Activated T-helper 9 cell treated with anti-CD3 and anti-CD28 coated beads, Interleukin-2, amount 50 U/mL, for 16 hours (primary cell): ENCODE results near the gene ALG3.

Experiments used
- DNase-seq: peaks from one replicate; pipeline ENCODE4 v3.0.0-alpha.2; 2020; ENCODE audit warnings: low read depth

The ALG3 gene

GRCh38 chr3:184259878-184260723 lies 11.3 kb upstream of the ALG3 start:
- DNase-seq, result no peak

DNA sequence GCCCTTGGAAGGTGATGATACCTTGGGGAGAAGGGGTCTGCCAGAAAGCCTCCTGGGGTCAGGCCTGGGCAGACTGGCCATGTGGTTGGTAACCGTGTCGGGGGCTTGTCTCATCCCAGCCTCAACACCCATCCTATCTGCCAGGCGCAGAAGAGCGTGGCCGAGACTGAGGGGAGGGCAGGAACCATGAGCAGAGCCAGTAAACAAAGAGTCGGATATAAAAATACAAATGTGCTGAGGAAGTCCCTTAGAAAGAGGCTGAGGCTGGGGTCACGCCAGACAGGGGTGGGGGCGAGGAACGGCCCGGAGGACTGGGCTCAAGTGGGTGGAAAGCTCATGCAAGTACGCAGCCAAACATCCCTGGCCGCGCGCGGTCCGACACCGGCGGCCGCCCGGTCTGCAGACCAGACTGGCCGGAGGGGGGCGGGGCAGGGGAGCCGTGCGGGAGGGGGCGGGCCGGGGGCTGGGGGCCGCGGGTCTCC lies 10.7 kb upstream of the ALG3 start:
- DNase-seq, result no peak

DNA sequence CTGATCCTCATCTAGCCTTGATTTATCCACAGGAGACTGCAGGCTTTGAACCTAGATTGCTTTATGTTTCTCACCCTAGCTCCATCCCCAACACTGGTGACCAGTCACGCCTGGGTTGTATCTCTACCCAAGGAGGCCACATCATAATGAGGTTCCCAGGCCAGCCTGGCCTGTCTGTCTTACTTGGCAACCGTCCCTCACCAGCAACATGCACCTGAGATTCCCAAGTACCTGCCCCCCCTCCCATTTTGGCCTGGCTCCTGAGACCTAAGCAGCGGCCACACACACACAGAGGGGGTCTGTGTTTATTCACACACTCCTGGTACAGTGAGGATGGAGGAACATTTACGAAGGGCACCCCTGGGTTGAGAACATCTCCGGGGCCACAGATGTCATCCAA lies 10.2 kb upstream of the ALG3 start:
- no peak for DNase-seq

GRCh38 chr3:184257083-184257915 lies 8.5 kb upstream of the ALG3 start:
- DNase-seq, result no peak

- no peak for DNase-seq
These were observed 6.7 kb upstream of the ALG3 start for GRCh38 chr3:184255291-184256039.

DNA sequence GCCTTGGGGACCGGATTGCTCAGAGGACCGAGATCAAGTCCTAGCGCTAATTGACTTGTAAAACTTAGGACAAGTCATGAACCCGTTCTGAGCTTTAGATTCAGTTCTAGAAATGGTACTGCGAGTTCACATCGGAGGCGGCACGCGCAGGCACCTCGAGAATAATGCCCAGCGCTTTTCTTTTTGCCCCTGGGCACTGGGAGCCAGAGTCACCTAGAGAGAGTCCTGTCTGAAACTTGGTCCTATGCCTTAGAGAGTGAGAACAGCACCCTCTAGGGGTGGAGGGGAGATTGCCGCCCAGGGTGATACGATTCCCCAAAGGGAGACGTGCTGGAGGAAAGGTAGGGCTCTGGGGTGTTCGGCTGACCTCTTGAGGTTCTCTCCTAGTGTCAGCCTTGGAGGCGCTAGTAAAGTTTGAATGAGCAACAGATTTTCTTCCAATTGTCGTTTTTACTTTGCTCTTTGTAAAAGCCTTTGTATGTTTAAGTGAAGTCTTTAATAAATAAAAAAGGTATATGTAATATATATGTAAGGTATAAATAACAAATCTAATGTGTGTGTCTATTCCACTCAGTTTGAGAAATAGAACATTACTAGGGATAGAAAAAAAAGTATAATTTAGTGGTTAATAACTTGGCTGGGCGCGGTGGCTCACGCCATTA lies 1.5 kb upstream of the ALG3 start:
- peak; percentile 82 for DNase-seq

GRCh38 chr3:184249412-184250166 lies 827 bp upstream of the ALG3 start, which contains the start of gene EEF1AKMT4:
TSS of gene EEF1AKMT4 (plus strand) at chr3:184249672. CDS start at chr3:184249695, 23 bp downstream.
- peak; percentile 95 for DNase-seq

GRCh38 chr3:184242297-184242685 lies 6.5 kb downstream of the ALG3 start:
- no peak for DNase-seq

GRCh38 chr3:184241447-184242296 lies 7.1 kb downstream of the ALG3 start:
- DNase-seq, result no peak

GRCh38 chr3:184241141-184241446 lies 7.7 kb downstream of the ALG3 start:
- no peak for DNase-seq

- no peak for DNase-seq
These were observed 8.2 kb downstream of the ALG3 start for GRCh38 chr3:184240384-184241140.

GRCh38 chr3:184239708-184240107 lies 9.1 kb downstream of the ALG3 start:
- no peak for DNase-seq

- DNase-seq, result no peak
These were observed 9.5 kb downstream of the ALG3 start for GRCh38 chr3:184239221-184239620.

GRCh38 chr3:184238246-184238818 lies 10.4 kb downstream of the ALG3 start:
- no peak for DNase-seq

DNA sequence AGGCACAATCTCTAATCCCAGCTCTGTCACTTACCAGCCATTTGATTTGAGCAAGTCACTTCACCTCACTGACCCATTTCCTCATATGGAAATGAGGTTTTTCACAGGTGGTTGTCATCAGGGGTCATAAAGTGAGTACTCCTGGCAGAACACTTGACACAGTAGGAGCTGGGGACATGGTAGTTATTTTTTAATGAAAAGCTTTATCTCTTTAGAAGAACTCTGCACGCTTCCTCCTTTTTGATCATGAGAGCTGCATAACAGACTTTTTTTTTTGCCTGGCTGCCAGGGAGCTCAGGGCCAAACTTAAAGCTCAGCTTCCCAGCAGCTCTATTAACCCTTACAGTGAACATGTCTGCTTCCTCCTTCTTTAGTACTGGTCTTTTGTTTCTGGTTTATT lies 11.0 kb downstream of the ALG3 start:
- DNase-seq, result no peak

DNA sequence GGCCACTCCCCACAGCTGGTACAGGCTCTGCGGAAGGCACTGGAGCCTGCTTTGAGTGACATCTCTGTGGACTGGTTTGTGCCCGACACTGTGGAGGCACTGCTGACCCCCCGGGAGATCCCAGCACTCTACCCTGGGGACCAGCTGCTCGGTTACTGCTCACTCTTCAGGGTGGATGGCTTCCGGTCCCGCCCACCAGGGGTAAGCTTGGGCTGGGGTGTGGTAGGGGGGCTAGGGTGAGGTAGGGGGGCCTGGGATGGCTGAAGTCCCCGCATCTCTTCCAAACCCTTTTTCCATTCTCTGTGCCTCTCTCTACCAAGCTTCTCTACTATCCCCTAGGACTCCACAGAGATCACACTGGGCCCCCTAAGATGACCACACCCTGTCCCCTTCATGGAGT lies 11.6 kb downstream of the ALG3 start:
- no peak for DNase-seq

DNA sequence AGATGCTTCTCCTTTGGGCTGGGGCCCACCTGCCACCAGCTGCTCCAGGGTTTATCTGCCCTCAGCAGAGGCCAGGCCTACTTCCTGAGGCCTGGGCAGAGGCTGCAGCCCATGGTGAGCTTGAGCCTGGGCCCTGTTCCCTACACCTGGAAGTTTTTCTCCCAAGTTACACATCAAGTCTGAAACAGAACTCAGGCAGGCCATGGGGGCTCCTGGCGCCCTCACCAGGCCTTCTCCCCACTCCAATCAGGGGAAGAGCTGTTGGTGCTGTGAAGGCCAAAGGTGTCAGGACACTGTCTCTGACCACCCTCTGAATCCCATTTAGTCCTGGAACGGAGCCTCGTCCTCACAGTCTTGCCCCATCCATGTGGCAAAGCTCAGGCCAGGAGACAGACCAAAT lies 12.1 kb downstream of the ALG3 start:
- no peak for DNase-seq

GRCh38 chr3:184236033-184236410 lies 12.7 kb downstream of the ALG3 start:
- no peak for DNase-seq

- no peak for DNase-seq
These were observed 13.3 kb downstream of the ALG3 start for GRCh38 chr3:184235381-184236032.
